ENCODE data around the gene PROCA1.

- no peak for TF ChIP-seq CTCF (IDR thresholded peaks at IDR 0.05)
- no peak for TF ChIP-seq POLR2A (IDR thresholded peaks at IDR 0.05)
- TF ChIP-seq POLR2AphosphoS5 (IDR thresholded peaks at IDR 0.05), result no peak
Observed at GRCh38 chr17:28663723-28664122, 48.0 kb downstream of the PROCA1 start.
